HG02938 (cell line): ENCODE results near the gene OR6B3.
A peak's percentile ranks its signal among the peaks of the same experiment; 100 is the strongest.
"Not testable (repeated sequence)": the region's sequence is repeated elsewhere in the genome, so short reads cannot be mapped to it uniquely, and the experiment has no call there.

Experiments used
- ATAC-seq: cut with Tn5 transposase; IDR thresholded peaks from one replicate; pipeline ENCODE4 v1.9.1; 2021; ENCODE audit warnings: mild to moderate bottlenecking, moderate library complexity; ENCODE audit not compliant: unreplicated experiment

The OR6B3 gene

DNA sequence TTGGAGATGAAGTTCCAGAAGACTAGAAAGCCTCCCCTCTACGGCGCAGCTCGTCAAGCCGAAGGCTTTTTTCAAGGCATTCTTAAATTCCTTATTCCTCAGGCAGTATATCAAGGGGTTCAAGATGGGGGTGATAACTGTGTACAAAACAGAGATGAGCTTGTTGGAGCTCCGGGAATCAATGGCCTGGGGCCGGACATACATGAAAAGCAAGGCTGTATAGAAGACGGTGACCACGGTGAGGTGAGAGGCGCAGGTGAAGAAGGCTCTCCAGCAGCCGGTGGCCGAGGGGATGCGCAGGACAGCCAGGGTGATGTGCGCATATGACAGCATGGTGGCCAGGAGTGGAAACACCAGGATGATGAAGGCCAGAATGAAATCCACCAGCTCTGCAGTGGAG lies 8.2 kb downstream of the OR6B3 start:
- ATAC-seq: no peak

- not testable (repeated sequence) for ATAC-seq
These were observed 9.2 kb downstream of the OR6B3 start for GRCh38 chr2:240044096-240044495.

DNA sequence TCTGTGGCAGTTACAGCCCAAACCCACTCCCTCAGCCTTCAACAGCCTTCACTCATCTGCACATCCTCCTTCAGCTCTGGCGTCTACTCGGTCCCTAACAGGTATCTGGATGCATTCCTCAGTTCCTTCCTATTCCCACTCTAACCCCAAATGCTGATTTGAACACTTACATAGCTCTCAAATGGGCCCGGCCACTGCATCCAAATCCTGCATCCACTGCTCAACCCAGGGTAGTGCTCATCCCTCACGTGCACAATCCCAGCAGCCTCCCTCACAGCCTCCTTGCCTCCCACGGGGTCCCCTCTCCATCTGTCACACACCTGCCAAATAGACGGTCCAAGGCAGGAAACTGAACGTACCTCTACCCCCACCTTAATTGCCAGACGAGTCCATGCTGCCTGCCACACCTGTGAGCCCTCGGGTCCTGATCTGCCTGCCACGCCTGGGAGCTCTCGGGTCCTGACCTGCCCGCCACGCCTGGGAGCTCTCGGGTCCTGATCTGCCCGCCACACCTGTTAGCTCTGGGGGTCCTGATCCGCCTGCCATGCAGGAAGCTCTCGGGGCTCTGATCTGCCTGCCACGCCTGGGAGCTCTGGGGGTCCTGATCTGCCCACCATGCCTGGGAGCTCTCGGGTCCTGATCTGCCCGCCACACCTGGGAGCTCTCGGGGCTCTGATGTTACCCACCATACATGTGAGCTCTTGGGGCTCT lies 9.9 kb downstream of the OR6B3 start:
- ATAC-seq: no peak

DNA sequence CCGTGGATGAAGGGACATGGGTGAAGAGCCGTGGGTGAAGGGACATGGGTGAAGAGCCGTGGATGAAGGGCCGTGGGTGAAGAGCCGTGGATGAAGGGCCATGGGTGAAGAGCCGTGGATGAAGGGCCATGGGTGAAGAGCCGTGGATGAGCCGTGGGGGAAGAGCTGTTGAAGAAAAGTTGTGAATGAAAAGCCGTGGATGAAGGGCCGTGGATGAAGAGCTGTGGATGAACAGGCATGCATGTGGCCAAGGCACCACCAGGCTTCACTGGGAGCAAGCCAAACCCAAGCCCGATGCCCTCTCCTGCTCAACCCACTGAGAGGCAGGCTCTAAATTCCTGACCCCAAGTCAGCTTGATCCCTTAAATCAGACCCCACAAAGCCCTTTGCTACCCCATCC lies 10.6 kb downstream of the OR6B3 start:
- no peak for ATAC-seq

GRCh38 chr2:240041363-240041762 lies 12.0 kb downstream of the OR6B3 start:
- ATAC-seq: no peak

DNA sequence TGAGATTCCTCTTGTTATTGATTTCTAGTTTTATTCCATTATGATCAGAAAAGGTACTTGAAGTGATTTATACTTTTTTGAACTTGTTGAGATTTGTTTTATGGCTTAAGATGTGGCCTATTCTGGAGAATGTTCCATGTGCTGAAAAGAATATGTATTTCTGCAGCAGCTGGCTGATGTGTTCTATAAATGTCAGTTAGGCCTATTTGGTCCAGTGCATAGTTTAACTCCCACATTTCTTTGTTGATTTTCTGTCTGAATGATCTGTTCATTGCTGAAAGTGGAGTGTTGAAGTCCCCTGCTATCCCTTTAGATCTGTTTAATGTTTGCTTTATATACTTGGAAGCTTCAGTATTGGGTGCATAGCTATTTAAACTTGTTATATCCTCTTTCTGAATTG lies 16.0 kb downstream of the OR6B3 start:
- no peak for ATAC-seq

DNA sequence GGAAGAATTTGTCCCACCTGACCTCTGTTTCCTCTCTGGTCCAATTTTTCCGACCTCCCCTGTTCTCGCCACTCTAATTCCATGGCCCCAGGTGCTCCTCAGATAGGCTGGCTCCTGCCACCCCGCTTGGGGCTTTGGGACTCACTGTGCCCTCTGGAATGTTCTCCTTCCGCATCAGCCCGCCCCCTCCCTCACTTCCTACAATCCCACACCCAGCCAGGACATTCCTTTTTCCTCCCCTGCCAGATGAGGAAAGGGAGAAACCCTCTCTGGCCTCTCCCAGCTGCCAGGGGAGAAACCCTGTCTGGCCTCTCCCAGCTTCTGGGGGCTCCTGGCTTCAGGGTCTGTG lies 20.0 kb downstream of the OR6B3 start:
- ATAC-seq: no peak

GRCh38 chr2:240032406-240033329 lies 20.7 kb downstream of the OR6B3 start:
- ATAC-seq: no peak

GRCh38 chr2:240030379-240031094 lies 22.8 kb downstream of the OR6B3 start, which contains the start of gene OR6B2:
Gene OR6B2 (minus strand): TSS chr2:240030429. CDS start chr2:240030429, 0 bp downstream.
- no peak for ATAC-seq

DNA sequence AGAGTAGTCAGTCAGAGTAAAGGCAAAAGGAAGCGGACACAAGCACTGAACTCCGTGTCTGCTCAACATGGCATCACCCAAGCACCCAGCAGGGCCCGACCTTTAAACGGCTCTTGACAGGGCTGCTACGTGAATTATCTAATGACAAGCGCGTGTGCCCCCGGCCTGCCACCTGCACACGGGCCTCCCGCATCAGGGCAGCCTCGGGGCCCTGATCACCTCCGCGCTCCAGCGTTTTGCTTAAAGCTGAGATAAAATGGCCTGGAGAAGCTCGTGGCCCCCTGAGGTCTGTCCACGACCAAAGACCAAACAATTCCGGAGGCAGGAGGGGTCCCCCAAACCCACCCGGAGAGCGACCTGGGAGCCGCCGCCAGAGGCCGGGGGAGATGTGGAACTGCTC lies 28.6 kb downstream of the OR6B3 start:
- peak; percentile 28 for ATAC-seq

DNA sequence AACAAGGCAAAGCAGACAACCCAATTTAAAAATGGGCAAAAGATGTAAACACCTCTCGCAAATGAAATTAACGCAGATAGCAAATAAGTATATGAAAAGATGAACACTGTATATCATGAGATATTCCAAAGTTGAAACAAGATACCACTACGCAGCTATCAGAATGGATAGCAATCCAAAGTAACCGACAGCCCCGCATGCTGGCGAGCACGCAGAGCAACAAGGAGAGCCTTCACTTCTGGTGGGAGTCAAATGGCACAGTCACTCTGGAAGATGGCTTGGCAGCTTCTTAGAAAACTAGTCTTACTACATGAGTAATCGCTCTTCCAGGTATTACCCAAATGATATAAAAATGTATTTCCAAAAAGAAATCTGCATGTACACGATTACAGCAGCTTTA lies 29.5 kb downstream of the OR6B3 start:
- no peak for ATAC-seq

DNA sequence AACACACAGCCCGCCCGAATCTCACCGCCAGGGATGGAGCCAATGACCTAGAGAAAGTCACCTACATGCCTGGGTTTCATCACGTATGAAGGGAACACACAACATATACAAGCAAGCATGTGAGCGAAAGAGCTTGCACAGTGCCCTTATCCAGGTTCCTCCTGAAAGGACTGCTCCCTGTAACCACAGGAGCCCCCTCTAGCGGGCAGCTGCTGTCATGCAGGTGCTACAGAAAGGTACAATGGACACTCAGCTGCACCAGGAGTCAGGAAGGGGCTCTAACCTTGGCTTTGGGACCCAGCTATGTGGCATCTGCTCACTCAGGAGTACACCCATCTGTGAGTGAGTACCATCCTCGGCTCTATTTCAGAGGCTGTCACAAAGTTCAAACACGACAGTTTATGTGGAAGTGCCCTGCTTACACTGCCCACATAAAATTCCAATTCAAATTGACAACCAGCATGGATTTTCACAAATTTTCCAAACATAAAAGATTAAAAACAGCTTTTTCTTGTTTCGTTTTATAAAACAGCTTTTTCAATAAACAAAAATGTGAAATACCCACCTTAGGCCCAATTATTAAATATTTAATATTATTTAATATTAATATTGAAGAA lies 31.7 kb downstream of the OR6B3 start:
- ATAC-seq: no peak

- no peak for ATAC-seq
These were observed 35.1 kb downstream of the OR6B3 start for GRCh38 chr2:240018071-240018750.

GRCh38 chr2:240014327-240014726 lies 39.0 kb downstream of the OR6B3 start:
- no peak for ATAC-seq

GRCh38 chr2:240013343-240013742 lies 40.0 kb downstream of the OR6B3 start:
- no peak for ATAC-seq

GRCh38 chr2:240002983-240003382 lies 50.3 kb downstream of the OR6B3 start:
- ATAC-seq: no peak

DNA sequence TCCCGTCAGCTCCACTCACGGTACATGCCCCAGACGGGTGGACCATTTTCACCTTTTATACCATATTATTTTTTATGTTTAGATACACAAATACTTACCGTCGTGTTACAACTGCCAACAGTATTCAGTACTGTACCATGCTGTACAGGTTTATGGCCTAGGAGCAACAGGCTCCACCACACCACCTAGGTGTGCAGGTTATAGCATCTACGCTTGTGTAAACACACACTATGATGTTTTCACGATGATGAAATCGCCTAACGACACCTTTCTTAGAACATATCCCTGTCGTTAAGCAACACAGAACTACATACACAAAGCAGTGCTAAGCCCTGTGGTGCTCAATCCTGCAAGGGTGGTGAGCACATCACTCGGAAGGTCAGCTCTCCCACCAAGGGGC lies 52.6 kb downstream of the OR6B3 start:
- no peak for ATAC-seq

DNA sequence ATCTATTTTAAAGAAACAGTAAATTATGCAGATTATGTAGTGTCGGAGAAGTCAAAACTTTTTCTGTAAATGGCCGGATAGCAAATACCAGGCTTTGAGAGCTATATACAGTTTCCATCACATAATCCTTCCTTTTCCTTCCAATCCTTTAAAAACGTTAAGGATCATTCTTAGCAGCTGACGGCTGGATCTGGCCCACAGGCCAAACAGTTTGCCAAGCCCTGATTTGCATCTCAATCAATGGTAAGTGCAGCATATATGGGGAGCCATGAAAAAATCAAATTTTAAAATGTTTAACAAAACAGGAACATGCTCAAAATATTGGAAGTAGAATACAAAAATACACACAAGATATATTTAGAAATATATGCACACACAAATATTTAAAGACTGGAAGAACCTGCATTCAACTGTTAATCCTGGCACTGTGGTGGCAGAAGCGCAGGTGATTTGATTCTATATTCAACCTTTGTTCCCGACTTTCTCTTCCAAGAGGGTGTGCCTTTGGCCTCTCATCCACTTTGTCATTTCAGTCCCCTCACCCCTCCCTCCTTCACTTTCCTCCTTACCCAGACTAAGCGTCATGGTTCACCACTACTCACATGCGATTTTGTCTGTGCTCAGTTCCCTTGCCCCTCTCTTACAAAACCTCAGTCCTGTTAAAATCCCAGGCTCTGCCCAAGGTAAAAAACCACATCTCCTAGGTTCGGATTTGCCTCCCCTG lies 55.5 kb downstream of the OR6B3 start:
- ATAC-seq: no peak
